ENCODE measurements around the gene FNBP1L. TPM values are rescaled to one million over a fixed set of nuclear protein-coding genes. Genes with fewer than 3 reads are reported as not detected.
A peak's percentile ranks its signal among the peaks of the same experiment; 100 is the strongest.

FNBP1L gene
- total RNA-seq, 6 experiments from 2014 or later, result 9.0 to 15.6 (median 12.1) TPM

DNA sequence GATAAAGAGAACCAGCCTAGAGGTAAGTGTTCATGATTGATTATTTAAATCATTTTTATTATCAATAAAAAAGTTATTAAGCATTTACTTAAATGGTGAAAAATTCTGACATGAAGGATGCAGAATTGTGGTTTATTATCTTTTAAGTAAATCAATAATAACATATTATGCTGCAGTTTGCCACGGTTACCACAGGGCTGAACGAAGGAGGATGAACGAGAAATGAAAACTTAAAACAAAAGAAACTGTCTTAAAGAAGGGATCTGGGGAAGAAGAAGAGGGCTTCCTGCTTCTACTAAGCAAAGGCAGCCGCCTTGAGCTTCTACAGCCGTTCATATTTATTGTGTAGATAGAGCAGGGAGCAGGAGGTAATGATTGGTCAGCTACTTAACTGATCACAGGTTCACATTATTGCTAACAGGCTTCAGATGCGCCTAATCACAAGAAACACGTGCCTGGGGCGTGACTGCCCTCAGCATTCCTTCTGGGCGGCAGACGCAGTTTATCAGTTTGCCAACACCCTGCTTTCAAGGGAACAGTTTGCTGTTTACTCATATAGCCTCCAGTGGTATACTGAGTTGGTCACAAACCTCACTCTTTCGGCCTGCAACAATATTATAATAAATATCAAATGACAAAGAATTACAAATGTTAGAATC, 5.8 kb upstream of the FNBP1L start:
- H3K4me1 ChIP-seq, result peaks cover 0 to 5% (median 0%) of the 10 kb centered on the region in 4 donors
- no peaks in the 10 kb centered on the region for H3K9me3 ChIP-seq
- H3K36me3 ChIP-seq, result no peaks in the 10 kb centered on the region
- ATAC-seq, result no peak
- 50% methylated on average over 11 of the region's 11 CpGs for WGBS (ENCODE audit: insufficient coverage, low coverage, low lambda C conversion rate, missing lambda C conversion rate)
- TF ChIP-seq, protein P1, sequence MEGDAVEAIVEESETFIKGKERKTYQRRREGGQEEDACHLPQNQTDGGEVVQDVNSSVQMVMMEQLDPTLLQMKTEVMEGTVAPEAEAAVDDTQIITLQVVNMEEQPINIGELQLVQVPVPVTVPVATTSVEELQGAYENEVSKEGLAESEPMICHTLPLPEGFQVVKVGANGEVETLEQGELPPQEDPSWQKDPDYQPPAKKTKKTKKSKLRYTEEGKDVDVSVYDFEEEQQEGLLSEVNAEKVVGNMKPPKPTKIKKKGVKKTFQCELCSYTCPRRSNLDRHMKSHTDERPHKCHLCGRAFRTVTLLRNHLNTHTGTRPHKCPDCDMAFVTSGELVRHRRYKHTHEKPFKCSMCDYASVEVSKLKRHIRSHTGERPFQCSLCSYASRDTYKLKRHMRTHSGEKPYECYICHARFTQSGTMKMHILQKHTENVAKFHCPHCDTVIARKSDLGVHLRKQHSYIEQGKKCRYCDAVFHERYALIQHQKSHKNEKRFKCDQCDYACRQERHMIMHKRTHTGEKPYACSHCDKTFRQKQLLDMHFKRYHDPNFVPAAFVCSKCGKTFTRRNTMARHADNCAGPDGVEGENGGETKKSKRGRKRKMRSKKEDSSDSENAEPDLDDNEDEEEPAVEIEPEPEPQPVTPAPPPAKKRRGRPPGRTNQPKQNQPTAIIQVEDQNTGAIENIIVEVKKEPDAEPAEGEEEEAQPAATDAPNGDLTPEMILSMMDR (IDR thresholded peaks at IDR 0.05), result no peak
- TF ChIP-seq POLR2A (IDR thresholded peaks at IDR 0.05), result no peak
- intact Hi-C loops (cut with DNase I), result no loop called here
- no peaks in the 10 kb centered on the region for H3K27me3 ChIP-seq
- no peak overlapping the region for H3K4me3 ChIP-seq
- H3K27ac ChIP-seq, result no peak overlapping the region
- DNase-seq, result no peak

DNA sequence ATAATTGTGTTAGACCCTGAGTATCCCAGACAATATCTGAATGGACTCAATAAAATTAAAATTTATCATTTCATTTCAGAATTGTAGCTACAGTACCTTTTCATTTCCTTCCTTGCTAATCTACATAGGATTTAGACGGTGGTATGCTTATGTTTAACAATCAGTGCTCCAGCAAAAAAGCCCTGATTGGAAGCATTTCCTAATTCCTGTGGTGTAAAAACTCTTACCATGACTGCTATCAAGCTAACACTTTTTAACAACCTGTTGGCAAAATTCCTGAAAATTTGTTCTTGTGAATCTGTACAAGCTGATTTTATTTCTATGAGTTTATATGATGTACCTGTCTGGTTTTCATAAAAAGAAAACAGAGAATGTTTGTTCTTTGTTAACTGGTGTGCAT, 5.2 kb upstream of the FNBP1L start:
- 55% methylated on average over 1 of the region's 1 CpG for WGBS (ENCODE audit: insufficient coverage, low coverage, low lambda C conversion rate, missing lambda C conversion rate)

DNA sequence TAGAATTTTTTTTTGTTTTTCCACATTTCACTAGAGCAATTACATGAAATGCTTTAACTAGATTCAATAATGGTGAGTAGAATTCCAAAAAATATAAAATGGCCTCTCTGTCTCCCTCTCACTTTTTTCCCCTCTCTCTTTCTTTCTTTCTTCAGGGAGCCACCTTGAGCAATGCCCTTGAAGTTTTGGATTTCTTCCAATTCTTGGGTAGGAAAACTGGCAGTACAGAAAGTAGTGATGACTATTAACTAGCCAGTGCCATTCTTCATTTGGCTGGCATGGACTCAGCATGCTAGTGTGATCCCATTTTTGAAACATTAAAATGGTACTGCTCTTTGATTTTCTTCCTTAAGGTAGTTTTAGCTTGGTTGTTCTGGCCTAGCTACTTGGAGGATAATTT, 4.5 kb upstream of the FNBP1L start:
- H3K4me1 ChIP-seq, result no peaks in the 10 kb centered on the region
- H3K36me3 ChIP-seq, result no peaks in the 10 kb centered on the region
- H3K27ac ChIP-seq, result no peak overlapping the region
- ATAC-seq, result no peak
- intact Hi-C loops (cut with DNase I), result no loop called here
- no peaks in the 10 kb centered on the region for H3K27me3 ChIP-seq
- H3K4me3 ChIP-seq, result no peak overlapping the region
- no peak for TF ChIP-seq POLR2A (IDR thresholded peaks at IDR 0.05)
- TF ChIP-seq, protein P1 (IDR thresholded peaks at IDR 0.05), result no peak
- DNase-seq, result no peak
- H3K9me3 ChIP-seq, result no peaks in the 10 kb centered on the region

More for the DNA sequence above, 5.2 kb upstream of the FNBP1L start:
- Histone ChIP-seq H3K4me1 (peaks cover 0 to 5% (median 0%) of the 10 kb centered on the region in 4 donors), H3K27ac (no peak overlapping the region), H3K9me3 (no peaks in the 10 kb centered on the region), H3K27me3 (no peaks in the 10 kb centered on the region), H3K36me3 (no peaks in the 10 kb centered on the region), H3K4me3 (no peak overlapping the region)
- DNase-seq, result no peak
- intact Hi-C loops (cut with DNase I), result no loop called here
- TF ChIP-seq, protein P1 (IDR thresholded peaks at IDR 0.05), result no peak
- TF ChIP-seq POLR2A (IDR thresholded peaks at IDR 0.05), result no peak
- ATAC-seq, result no peak

DNA sequence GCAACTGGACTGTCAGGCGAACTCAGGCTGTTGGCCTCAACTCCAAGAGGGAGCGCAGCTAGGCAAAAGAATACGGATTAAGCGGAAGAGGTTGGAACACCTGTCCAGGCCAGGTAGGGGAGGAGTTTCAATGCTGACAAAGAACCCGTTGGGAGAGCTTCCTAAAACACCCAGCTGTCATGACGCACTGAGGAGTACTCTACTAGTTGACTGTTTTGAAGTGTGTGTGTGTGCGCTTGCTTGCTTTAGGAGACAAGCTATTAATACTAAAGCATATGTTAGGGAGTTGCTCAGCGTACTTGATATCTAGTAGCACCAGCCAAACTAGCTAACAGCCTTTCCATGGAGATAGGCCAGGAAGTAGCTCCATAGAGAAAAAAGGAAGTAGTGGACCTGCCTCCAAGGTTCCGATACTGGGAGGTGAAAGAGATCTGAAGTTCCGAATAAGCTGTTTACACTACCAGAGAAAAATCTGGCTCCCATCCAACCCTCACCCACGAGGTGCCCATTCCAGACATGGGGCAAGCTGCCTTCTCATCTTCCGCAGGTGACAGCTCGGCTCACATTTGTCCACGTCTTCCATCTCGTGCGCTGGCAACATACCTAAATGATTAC, 974 bp upstream of the FNBP1L start:
- peak; percentile 2 to 51 (median 28) for ATAC-seq
- Histone ChIP-seq H3K27ac (peak overlapping the region in 2 of 3 donors; percentile 64 to 73), H3K4me3 (peak overlapping the region; percentile 91 to 94 (median 92)), H3K27me3 (no peaks in the 10 kb centered on the region), H3K4me1 (no peaks in the 10 kb centered on the region), H3K36me3 (no peaks in the 10 kb centered on the region), H3K9me3 (no peaks in the 10 kb centered on the region)
- peak in 2 of 3 donors; percentile 39 to 70 for DNase-seq
- intact Hi-C loops (cut with DNase I), result no loop called here
- WGBS (ENCODE audit: insufficient coverage, low coverage, low lambda C conversion rate, missing lambda C conversion rate), result 23% methylated on average over 15 of the region's 16 CpGs
- TF ChIP-seq POLR2A (IDR thresholded peaks at IDR 0.05), result no peak
- TF ChIP-seq, protein P1 (IDR thresholded peaks at IDR 0.05), result no peak

Data from right lobe of liver (tissue), 6 donors.